ENCODE results near the gene GCAT. TPM values are rescaled to one million over a fixed set of nuclear protein-coding genes. Genes with fewer than 3 reads are reported as not detected.
A peak's percentile ranks its signal among the peaks of the same experiment; 100 is the strongest.

Gene GCAT
- total and polyA plus RNA-seq, 4 donors = 9.3 to 31.1 (median 14.5) TPM

GRCh38 chr22:37852418-37852817, 44.7 kb downstream of the GCAT start:
- peaks cover 0 to 21% (median 4%) of the 10 kb centered on the region in 5 donors for H3K4me1 ChIP-seq (ENCODE audit: control insufficient read depth in 5 of 5, insufficient read depth in 5 of 5, low read length in 5 of 5)
- DNase-seq (no peak), ATAC-seq (ENCODE audit: insufficient read depth, low FRiP score) (no peak)
- no peak overlapping the region for H3K4me3 ChIP-seq
- H3K9me3 ChIP-seq (ENCODE audit: control insufficient read depth in 4 of 4, insufficient read depth in 3 of 4, low read length in 3 of 4) = no peaks in the 10 kb centered on the region
- no peaks in the 10 kb centered on the region for H3K27me3 ChIP-seq (ENCODE audit: control insufficient read depth in 3 of 3, insufficient read depth in 3 of 3, low read length in 2 of 3)
- H3K36me3 ChIP-seq (ENCODE audit: control insufficient read depth in 4 of 4, insufficient read depth in 4 of 4, low read length in 4 of 4) = peaks cover 10 to 46% (median 26%) of the 10 kb centered on the region in 4 donors
- 85 to 93% methylated on average over 5 of the region's 5 CpGs for WGBS, 2 donors
- TF ChIP-seq CTCF (IDR thresholded peaks at IDR 0.05; ENCODE audit: control extremely low read depth, extremely low read depth) = no peak
- no peak overlapping the region for H3K27ac ChIP-seq (ENCODE audit: low read depth in 1 of 2, low read length in 1 of 2)
- H3K9ac ChIP-seq (ENCODE audit: insufficient read depth in 1 of 2, low read length in 2 of 2) = no peak overlapping the region

- Histone ChIP-seq H3K9ac (ENCODE audit: insufficient read depth in 1 of 2, low read length in 2 of 2) (no peak overlapping the region), H3K36me3 (ENCODE audit: control insufficient read depth in 4 of 4, insufficient read depth in 4 of 4, low read length in 4 of 4) (peaks cover 21 to 57% (median 30%) of the 10 kb centered on the region in 4 donors), H3K4me1 (ENCODE audit: control insufficient read depth in 5 of 5, insufficient read depth in 5 of 5, low read length in 5 of 5) (peaks cover 0 to 14% (median 3%) of the 10 kb centered on the region in 5 donors), H3K27ac (ENCODE audit: low read depth in 1 of 2, low read length in 1 of 2) (no peak overlapping the region), H3K27me3 (ENCODE audit: control insufficient read depth in 3 of 3, insufficient read depth in 3 of 3, low read length in 2 of 3) (no peaks in the 10 kb centered on the region), H3K9me3 (ENCODE audit: control insufficient read depth in 4 of 4, insufficient read depth in 3 of 4, low read length in 3 of 4) (no peaks in the 10 kb centered on the region), H3K4me3 (no peak overlapping the region)
- TF ChIP-seq CTCF (IDR thresholded peaks at IDR 0.05; ENCODE audit: control extremely low read depth, extremely low read depth) = no peak
- WGBS, 2 donors = 34 to 66% methylated on average over 2 of the region's 2 CpGs
- ATAC-seq (ENCODE audit: insufficient read depth, low FRiP score) (no peak), DNase-seq (peak in 2 of 3 donors; percentile 36 to 70)
These were observed 47.2 kb downstream of the GCAT start for GRCh38 chr22:37854946-37855345.

- peaks cover 22 to 60% (median 33%) of the 10 kb centered on the region in 4 donors for H3K36me3 ChIP-seq (ENCODE audit: control insufficient read depth in 4 of 4, insufficient read depth in 4 of 4, low read length in 4 of 4)
- no peak overlapping the region for H3K9ac ChIP-seq (ENCODE audit: insufficient read depth in 1 of 2, low read length in 2 of 2)
- WGBS, 2 donors = 75 to 91% methylated on average over 2 of the region's 2 CpGs
- H3K4me1 ChIP-seq (ENCODE audit: control insufficient read depth in 5 of 5, insufficient read depth in 5 of 5, low read length in 5 of 5) = peaks cover 0 to 9% (median 3%) of the 10 kb centered on the region in 5 donors
- no peak for TF ChIP-seq CTCF (IDR thresholded peaks at IDR 0.05; ENCODE audit: control extremely low read depth, extremely low read depth)
- no peak for DNase-seq
- ATAC-seq (ENCODE audit: insufficient read depth, low FRiP score) = no peak
- H3K4me3 ChIP-seq = no peak overlapping the region
- no peaks in the 10 kb centered on the region for H3K27me3 ChIP-seq (ENCODE audit: control insufficient read depth in 3 of 3, insufficient read depth in 3 of 3, low read length in 2 of 3)
- no peaks in the 10 kb centered on the region for H3K9me3 ChIP-seq (ENCODE audit: control insufficient read depth in 4 of 4, insufficient read depth in 3 of 4, low read length in 3 of 4)
- no peak overlapping the region for H3K27ac ChIP-seq (ENCODE audit: low read depth in 1 of 2, low read length in 1 of 2)
These were observed 47.7 kb downstream of the GCAT start for GRCh38 chr22:37855462-37855861.
